NAMALWA (cell line): ENCODE results near the gene ATXN1.

Experiments used
- DNase-seq: peaks from one replicate; pipeline ENCODE4 v3.0.0-alpha.2; 2015; ENCODE audit warnings: low spot score

The ATXN1 gene

DNA sequence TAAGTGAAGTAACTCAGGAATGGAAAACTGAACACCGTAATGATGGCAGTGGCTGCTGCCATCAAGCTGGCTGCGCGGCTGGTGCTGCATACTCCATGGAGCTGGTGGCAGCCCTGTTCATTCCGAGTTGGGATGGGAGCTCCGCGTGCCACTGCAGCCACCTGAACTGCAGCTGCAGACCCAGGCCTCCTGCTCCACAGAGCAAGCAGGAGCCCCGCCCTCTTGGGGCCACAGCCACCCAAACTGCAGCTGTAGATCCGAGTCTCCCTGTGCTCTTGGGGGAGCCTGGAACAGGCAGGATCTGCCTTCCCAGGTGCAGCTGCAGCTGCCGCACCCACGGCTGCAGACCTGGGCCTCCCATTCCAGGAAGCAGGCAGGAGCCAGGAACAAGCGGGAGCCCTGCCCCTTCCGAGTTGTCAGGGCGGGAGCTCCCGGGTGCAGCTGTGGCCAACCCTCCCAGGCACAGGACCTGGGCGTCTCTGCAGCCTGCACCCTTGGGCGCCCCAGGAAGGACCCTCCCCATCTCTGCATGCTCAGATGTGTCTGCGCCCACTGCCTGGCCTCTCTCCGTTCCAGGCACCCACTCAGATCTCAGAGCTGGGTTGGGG lies 402.6 kb downstream of the ATXN1 start:
- DNase-seq: no peak

DNA sequence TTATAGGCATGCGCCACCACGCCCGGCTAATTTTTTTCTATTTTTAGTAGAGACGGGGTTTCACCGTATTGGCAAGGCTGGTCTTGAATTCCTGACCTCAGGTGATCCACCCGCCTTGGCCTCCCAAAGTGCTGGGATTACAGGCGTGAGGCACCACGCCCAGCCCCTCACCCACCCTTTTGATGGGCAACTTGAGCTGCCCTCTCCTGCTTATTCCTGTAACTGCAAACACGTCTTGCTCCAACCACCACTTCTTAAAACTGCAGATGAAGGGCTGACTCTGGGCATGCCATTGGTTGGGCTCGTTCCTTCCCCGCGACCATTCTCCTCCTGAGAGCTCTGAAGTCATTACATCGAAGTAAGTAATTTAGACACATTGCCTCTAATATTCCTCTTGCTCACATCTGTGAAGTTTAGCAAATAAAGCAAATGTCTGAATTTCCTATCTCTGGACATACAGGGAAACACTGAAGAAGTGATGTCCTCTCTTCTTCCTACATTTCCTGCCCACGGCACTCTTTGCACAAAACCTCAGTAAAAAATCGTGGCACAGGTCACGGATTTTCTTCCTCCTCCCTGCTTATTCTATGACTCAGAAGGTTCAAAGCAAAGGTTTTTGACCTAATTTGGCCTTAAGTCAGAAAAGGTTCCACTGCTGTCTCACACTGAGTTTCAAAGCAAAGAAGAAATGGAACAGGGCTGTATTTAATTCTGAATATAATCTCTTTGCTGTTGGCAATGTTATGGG lies 405.4 kb downstream of the ATXN1 start:
- no peak for DNase-seq

DNA sequence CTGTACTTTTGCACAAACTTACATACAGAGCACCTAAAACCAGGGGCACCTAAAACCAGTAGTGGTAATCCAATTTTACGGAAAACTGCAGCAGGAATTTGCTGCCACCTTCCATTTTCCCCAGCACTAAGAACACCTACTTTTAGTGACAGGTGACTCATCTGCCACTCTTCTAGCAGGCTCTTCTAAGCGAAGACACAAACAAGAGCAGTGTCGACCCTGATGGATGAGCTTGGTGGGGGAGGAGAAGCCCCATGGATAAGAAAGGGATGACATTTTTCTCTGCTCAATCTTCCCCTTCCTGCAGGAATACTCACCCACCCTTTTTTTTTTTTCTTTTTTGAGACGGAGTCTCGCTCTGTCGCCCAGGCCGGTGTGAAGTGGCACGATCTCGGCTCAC lies 406.0 kb downstream of the ATXN1 start:
- DNase-seq: no peak

DNA sequence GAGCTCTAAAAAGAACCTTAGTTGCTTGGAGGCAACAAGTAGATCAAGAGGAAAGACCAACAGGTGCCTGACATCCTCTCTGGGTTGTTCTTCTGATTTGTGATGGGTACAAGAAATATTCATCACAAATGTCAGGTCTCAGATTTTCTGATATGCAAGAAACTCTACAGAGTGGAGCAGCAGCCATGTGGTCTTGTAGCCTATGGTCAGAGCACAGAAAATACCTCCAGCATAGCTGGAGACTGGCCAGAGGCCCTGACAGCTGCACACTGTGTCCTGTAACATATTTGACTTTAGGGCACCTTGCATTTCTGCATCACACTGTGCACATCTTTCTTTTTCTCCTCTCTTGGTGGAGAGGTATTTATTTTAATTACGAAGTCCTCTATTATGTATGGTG lies 406.6 kb downstream of the ATXN1 start:
- DNase-seq: no peak

DNA sequence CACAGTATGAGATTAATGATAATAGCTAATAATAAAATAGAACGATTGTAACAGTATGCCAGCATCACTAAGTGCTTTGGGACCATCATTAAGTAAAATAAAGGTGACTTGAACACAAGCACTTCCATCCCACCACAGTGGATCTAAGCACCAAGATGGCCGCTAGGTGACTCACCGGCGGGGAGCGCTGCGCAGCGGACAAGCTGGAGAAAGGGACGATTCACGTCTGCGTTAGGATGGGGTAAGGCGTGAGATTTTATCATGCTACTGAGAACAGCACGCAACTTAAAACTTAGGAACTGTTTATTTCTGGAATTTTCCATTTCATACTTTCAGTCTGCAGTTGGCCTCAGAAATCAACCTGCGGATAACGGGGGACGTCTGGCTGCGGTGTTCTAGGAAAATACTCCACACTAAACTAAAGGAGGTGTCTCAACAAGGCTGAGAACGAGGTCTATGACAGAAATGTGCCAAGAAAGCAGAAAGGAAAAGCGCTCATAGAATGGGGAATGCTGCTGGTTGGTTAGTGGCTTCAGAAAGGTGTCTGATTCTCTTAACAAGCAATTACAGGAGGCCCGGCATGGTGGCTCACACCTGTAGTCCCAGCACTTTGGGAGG lies 408.3 kb downstream of the ATXN1 start:
- no peak for DNase-seq

DNA sequence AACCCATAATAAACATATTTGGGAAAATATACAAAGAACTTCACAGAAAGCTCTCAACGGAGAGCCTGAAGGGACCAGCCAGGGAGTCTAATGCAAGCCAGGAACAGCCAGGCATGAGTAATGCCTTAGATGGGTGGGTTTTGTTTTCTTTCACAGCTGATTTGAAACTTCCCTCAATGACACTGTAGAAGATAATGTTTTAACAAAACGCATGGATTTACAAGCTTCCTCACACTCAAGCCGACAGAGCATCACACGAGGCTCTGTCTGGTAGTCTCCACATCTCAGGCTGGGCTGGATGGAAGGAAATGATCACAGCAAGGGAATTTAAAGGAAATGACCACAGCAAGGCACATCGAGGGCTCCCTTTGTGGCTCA lies 409.0 kb downstream of the ATXN1 start:
- no peak for DNase-seq

DNA sequence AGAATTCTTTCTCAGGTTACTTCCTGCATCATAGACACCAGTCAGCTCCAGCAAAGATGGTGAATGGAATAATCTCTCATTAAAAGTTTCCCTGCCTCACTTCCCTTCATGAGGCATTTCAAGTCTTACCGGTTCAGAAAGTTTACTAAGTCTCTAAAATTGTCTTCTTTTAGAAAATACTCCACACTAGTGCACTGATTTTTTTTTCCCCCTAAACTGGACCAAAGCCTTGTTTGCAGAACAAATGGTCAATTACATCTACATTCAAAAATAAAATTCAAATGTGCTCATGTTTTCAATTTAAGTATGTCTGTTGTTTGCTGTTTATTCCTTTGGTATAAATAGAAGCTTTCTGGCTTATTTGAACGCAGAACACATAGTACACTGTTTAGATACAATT lies 411.7 kb downstream of the ATXN1 start:
- no peak for DNase-seq

DNA sequence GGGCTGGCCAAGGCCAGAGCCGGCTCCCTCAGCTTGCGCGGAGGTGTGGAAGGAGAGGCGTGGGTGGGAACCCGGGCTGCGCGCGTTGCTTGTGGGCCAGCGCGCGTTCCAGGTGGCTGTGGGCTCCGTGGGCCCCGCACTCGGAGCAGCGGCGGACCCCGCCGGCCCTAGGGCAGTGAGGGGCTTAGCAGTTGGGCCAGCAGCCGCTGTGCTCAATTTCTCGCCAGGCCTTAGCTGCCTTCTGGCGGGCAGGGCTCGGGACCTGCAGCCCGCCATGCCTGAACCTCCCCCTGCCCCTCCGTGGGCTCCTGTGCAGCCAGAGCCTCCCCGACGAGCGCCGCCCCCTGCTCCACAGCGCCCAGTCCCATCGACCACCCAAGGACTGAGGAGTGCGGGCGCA lies 414.4 kb downstream of the ATXN1 start:
- DNase-seq: no peak

DNA sequence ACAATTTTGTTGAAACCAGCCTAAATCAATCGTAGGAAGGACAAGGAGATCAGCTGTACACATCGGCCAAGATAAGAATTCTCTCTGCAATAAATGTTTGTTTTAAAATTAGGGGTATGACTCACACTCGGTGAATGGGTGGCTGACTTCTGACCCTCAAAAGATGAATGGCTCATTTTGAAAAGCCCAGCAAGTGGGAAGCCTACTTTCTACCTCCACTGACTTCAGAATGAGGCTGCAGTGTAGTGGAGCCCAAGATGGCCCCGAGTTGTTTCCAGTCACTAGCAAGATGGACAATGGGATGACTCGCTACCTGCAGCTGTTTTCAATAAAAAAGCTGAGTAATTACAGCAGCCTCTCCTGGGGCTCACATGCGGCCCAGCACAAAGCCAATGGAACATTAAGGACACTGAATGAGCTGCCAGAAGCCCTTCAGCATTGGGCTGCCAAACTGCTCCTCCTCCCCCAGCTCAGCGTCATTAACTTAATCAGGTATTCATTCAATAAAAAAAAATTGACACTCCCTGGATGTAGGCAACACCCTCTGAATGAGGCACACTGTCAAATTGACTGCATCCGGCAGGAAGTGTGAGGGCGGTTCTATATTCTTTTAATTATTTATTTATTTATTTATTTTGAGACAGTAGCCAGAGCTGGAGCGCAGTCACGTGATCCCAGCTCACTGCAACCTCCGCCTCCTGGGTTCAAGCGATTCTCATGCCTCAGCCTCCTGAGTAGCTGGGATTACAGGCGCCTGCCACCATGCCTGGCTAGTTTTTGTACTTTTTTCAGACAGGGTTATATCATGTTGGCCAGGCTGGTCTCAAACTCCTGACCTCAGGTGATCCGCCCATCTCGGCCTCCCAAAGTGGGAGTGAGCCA lies 415.6 kb downstream of the ATXN1 start:
- DNase-seq: no peak

DNA sequence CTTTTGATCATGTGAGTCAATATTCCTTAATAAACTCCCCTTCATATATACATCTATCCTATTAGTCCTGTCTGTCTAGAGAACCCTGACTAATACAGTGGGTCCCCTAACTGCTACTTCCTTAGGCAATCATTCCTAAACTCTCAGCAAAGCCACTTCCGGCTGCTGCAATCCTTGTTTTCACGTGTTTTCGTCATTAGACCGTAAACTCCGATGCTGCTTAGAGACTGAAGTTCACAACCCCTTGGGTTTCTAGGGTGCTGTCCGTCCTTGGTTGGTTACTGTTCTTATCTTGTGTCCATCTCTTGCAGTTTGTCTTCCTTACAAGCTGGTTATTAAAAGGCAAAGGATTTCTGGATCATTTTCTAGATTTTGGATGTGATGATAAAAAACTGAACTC lies 416.5 kb downstream of the ATXN1 start:
- no peak for DNase-seq

DNA sequence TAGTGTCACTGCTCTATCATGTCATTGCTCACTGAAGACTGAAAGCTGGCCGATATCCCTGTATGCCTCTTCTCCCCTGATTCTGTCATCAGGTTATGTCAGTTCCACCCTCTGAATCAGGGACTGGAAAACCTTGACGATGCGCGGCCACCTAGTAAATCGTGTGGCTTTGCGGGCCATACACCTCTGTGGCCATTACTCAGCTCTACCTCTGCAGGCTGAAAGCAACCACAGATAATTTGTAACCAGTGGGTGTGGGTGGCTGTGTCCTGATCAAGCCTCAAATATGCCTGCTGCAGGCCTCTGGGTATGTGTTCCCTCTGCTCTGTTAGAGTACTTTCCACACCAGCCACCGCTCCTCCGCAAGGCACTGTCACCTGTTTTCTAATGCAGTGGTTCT lies 417.7 kb downstream of the ATXN1 start:
- no peak for DNase-seq

DNA sequence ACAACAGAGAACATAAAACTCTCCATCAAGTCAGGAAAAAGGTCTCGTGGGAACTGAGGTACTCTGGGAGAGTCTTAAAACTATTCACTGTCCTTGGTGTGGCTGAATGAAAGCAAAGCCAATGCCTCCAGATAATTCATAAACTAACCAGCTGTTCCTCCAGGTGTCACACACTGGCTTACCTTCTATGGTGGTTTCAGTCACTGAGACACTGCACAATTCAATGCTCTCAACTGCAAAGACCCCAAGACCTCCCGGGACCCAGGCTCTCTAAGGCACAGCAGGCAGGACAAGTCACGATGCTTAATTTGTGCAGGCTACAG lies 422.0 kb downstream of the ATXN1 start:
- no peak for DNase-seq

DNA sequence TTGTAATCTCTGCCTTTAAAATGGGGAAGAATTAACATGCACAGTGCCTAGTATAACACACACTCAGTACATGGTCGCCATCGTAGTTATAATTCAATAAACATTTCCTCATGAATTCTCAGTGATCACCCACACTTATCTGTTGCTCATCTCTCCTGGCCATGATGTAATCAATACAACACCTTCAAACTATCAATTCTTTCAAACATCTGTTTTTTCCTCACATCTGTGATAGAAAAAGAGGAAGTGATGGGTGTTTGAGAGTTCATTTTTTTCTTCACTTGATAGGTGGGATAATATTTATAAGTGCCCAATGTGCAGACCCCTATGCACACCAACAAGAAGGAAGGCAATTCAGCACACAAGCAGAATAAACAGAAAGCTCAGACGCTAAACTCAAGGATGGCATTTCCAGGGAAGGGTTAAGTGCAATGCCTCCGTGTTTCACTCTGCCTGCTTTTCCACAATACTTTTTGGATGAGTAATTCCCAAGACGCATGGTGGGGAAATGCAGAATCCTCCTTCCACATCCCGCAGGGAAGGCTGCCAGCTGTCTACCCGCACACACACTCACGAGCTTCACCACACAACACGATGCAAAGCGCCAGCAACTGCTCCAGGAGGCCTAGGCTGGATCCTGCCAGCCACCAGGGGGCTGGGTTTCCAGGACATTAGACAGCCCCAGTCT lies 422.5 kb downstream of the ATXN1 start:
- DNase-seq: peak; percentile 27

DNA sequence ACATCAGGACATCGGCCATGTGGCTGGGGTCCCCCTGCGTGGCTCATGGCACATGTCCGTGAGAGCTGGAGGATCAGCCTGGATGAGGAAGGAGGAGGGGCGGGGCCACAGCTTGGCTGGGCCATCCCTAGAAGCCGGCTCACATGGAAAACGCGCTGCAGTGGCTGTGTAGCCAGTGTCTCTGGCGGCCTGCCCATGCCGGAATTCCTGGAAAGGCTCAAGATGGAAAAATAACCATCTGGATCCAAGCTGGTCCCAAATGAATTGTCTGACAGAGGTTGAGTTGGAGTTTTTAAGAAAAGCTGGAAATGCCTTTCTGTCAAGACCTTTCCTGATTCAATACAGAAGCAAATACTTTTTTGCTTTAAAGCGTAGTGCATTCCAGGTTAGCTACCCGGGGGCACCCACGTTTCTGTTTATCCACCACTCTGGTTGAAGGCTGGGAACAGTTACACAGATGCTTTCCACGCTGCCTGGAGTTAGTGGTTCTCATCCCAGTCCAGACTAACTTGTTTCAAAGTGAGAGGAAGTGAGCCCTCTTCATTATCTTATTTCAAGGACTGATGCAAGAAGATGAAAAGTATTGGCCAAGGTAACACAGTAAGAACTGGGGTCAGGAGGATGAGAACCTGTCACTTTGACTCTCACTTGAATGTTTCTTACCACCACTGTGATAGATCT lies 423.8 kb downstream of the ATXN1 start:
- DNase-seq: no peak

DNA sequence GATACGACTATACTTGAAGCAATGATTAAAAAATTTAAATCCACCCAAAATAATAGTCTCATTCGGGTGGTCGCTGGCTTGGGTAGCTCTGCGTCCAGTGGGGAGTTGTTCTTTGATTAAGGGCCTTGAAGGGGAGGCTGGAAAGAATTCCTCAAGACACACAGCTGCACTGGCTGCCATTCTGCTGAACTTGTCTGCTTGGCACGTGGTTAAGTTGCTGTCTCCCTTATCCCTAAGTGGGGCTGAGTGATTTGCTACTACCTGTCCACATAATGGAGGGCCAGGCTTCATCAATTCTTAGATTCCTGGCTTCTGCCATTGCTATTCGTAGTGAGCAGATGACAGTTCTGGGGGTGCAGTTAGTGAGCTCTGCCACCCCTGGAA lies 424.4 kb downstream of the ATXN1 start:
- DNase-seq: no peak

DNA sequence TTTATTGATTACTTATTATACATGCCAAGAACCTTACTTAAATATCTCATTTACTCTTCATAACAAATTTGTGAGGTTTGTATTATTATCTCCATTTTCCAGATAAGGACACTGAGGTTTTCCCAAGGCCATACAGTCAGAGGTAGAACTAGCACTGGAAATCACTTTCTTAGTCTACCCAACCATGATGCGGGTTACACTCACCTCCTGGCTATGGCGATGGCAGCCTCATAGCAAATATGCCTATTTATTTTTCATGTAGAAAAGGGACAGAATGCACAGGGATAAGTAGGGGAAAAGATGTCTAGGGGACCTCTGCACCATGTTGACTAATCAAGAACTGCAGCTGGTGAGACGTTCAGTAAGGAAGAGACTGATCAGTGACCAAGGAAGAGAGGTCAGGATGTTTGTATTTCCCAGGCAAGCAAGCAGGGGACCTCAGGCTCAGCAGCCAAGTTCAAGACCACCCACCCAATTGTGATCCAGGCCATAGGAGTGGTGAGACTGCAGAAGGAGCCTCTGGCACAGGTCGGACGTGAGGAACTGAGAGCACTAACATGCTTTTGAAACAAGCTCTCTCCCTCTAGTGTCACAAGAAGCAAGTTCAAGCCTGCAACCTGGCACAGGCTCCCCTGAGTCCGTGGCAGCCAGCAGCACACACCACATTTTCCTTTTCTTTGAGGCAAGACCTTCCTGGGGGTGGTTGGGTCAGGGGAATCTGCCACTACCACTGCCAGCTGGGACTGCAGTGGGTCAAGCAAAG lies 425.0 kb downstream of the ATXN1 start:
- no peak for DNase-seq

DNA sequence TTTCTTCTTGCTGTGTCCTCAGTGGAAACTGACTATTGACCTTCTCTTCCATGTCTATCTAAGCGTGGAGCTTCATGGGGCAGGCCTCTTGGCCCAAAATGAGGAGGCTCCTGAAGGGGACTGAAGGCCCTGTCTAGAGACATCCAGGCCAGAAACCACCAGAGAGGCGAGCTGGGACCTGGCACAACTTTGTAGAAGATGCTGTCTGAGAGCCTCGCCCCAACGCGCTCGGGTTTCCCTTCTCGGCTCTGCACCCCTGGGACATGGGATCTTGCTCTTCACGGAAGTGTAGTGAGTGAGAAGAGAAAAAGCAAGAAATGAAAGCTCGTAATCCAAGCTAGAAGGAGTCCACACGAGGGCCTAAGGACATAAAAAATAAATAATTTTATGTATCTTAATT lies 426.1 kb downstream of the ATXN1 start:
- DNase-seq: no peak

DNA sequence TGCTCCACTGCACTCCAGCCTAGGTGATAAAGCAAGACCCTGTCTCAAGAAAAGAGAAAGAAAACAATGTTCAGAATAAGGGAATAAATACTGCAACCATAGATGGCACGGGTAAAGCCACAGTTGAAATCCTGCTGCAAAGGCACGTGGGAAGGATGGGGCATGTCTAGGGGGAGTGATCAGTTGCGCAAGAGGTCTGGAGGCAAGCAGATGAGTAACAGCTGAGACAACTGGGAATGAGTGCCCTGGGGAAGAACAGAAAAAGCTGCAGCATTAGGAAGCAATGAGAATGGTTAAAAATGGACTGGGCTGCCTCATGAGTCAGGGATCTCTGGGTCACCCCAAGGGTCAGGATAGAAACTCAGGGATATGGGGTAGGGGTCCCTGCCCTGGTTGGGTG lies 426.6 kb downstream of the ATXN1 start:
- no peak for DNase-seq

DNA sequence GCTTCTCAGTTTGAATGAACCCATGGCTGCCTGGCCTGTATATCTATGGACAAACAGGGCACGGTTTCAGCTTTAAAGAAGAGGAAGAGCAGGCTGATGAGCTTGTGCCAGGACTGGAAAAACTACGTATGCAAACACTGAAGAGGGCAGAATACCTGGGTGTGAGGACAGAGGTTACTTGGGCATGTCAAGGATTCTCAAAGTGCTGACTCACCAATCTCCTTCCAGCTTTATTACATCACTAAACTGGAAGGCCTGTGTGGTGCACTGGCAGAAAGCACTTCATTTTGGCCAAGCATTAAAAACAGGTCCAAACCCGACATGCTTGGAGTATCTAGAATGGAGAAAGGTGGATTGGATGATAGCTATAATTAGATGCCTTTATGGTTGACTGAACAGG lies 427.7 kb downstream of the ATXN1 start:
- no peak for DNase-seq

DNA sequence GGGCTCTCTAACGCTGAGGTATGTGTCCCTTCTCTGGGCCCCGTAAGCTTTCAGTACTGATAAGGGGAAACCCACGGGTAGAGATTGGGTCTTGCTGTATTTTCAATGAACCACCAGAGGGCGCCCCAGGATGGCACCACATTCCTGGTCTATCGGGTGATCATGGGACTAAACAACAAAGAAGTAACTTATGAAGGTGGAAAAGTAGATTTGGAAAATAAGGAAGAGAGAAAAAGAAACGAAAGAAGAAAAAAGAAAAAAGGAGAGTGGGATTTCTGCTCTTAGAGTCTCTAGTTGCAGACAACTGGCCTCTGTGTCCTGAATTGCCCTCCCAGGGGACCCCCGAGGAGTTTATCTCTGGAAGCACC lies 429.1 kb downstream of the ATXN1 start:
- DNase-seq: peak; percentile 92
